HepG2 (cell line): Measurements from ENCODE around the gene JMJD8. TPM values are rescaled to one million over a fixed set of nuclear protein-coding genes. Genes with fewer than 3 reads are reported as not detected.

ENCODE experiments used
- CCAR2 ChIP-seq: fragments of 200-400 bp; formaldehyde crosslinking; optimal IDR thresholded peaks from 2 replicates; pipeline ENCODE3; 2018; ENCODE audit warnings: low read depth, mild to moderate bottlenecking, low read length, moderate library complexity
- FOXC1 ChIP-seq: sonication (generic); formaldehyde crosslinking; IDR thresholded peaks from 2 replicates; pipeline ENCODE4 v1.8.0; 2022; ENCODE audit warnings: mild to moderate bottlenecking, missing genetic modification reagents, borderline replicate concordance
- GPN1 ChIP-seq: sonication (generic); formaldehyde crosslinking; IDR thresholded peaks from 2 replicates; pipeline ENCODE4 v1.5.1; 2020; ENCODE audit warnings: missing genetic modification reagents, borderline replicate concordance
- KLF9 ChIP-seq: IDR thresholded peaks from 2 replicates; pipeline ENCODE4 v1.6.1; 2016; ENCODE audit warnings: low read depth
- NKX3-1 ChIP-seq: sonication (generic); formaldehyde crosslinking; IDR thresholded peaks from 2 replicates; pipeline ENCODE4 v1.5.0; 2020; ENCODE audit warnings: missing genetic modification reagents
- REL ChIP-seq: sonication (generic); formaldehyde crosslinking; conservative IDR thresholded peaks from 2 replicates; pipeline ENCODE4 v1.8.0; 2022; ENCODE audit warnings: mild to moderate bottlenecking, missing genetic modification reagents, moderate library complexity
- SMYD3 ChIP-seq: sonication (generic); formaldehyde crosslinking; IDR thresholded peaks from 2 replicates; pipeline ENCODE4 v1.8.1; 2023; ENCODE audit warnings: mild to moderate bottlenecking, missing genetic modification reagents
- TEAD3 ChIP-seq: optimal IDR thresholded peaks from 2 replicates; pipeline ENCODE3; 2016; ENCODE audit warnings: borderline replicate concordance
- YY1 ChIP-seq: IDR thresholded peaks from 2 replicates; pipeline ENCODE4 v1.6.1; 2011; ENCODE audit warnings: low read length, low read depth, moderate library complexity, mild to moderate bottlenecking; ENCODE audit not compliant: insufficient read depth, insufficient replicate concordance
- ZBTB8A ChIP-seq: sonication (generic); formaldehyde crosslinking; IDR thresholded peaks from 2 replicates; pipeline ENCODE4 v1.4.0; 2020; ENCODE audit warnings: mild to moderate bottlenecking, low read depth, missing genetic modification reagents, borderline replicate concordance
- ZNF232 ChIP-seq: sonication (generic); formaldehyde crosslinking; IDR thresholded peaks from 2 replicates; pipeline ENCODE4 v1.4.0; 2020; ENCODE audit warnings: missing genetic modification reagents, borderline replicate concordance
- ZNF253 ChIP-seq: sonication (generic); formaldehyde crosslinking; IDR thresholded peaks from 2 replicates; pipeline ENCODE4 v1.8.0; 2022; ENCODE audit warnings: mild to moderate bottlenecking, missing genetic modification reagents, borderline replicate concordance
- ZNF577 ChIP-seq: sonication (generic); formaldehyde crosslinking; IDR thresholded peaks from 2 replicates; pipeline ENCODE4 v1.4.0; 2020; ENCODE audit warnings: mild to moderate bottlenecking, low read depth, missing genetic modification reagents, borderline replicate concordance
- ZNF7 ChIP-seq: IDR thresholded peaks from 2 replicates; pipeline ENCODE4 v1.6.1; 2016; ENCODE audit warnings: missing biosample characterization, missing genetic modification reagents
- ZNF891 ChIP-seq: sonication (generic); formaldehyde crosslinking; IDR thresholded peaks from 2 replicates; pipeline ENCODE4 v1.5.0; 2020; ENCODE audit warnings: mild to moderate bottlenecking, missing genetic modification reagents
- ZSCAN12 ChIP-seq: sonication (generic); formaldehyde crosslinking; IDR thresholded peaks from 2 replicates; pipeline ENCODE4 v1.9.0; 2021; ENCODE audit warnings: mild to moderate bottlenecking, missing genetic modification reagents
- ZZZ3 ChIP-seq: sonication (generic); formaldehyde crosslinking; IDR thresholded peaks from 2 replicates; pipeline ENCODE4 v1.4.0; 2020; ENCODE audit warnings: missing genetic modification reagents, mild to moderate bottlenecking, borderline replicate concordance
- polyA plus RNA-seq, 8 experiments: library from polyadenylated mRNA; depleted of rRNA in 3 of 8; stranded (reverse) in 7 of 8; unstranded in 1 of 8; fragments of >200 nt; fragmentation: Illumina TruSeq in 4 of 8; extraction: Trizol in 4 of 8; gene quantifications; 2 replicates each; pipeline versions ENCODE4 v1.2.1 to v1.2.3, GENCODE V29; 2011 to 2016; ENCODE audit warnings: low read depth in 4 of 8, missing spikeins in 1 of 8, mixed read lengths in 1 of 8; ENCODE audit not compliant: insufficient read depth in 1 of 8
- total RNA-seq, 5 experiments: library from RNA; depleted of rRNA; stranded (reverse); fragments of >200 nt; fragmentation: Illumina TruSeq; extraction: Trizol; gene quantifications; 2 replicates each; pipeline ENCODE4 v1.2.3, GENCODE V29; 2016; ENCODE audit warnings: low read depth in 1 of 5
- TF ChIP-seq, protein P1 (sequence below): sonication (generic); formaldehyde crosslinking; IDR thresholded peaks from 2 replicates; pipeline ENCODE4 v1.4.0; 2020; ENCODE audit warnings: mild to moderate bottlenecking, low read depth, missing genetic modification reagents
- TF ChIP-seq, protein P2 (sequence below): sonication (generic); formaldehyde crosslinking; IDR thresholded peaks from 2 replicates; pipeline ENCODE4 v1.8.0; 2022; ENCODE audit warnings: missing genetic modification reagents, mild to moderate bottlenecking, inconsistent platforms, borderline replicate concordance
- TF ChIP-seq, protein P3 (sequence below): sonication (generic); formaldehyde crosslinking; IDR thresholded peaks from 2 replicates; pipeline ENCODE4 v1.5.1; 2020; ENCODE audit warnings: missing genetic modification reagents, mild to moderate bottlenecking, borderline replicate concordance
- TF ChIP-seq, protein P4 (sequence below): sonication (generic); formaldehyde crosslinking; IDR thresholded peaks from 2 replicates; pipeline ENCODE4 v1.5.1; 2020; ENCODE audit warnings: mild to moderate bottlenecking, moderate library complexity, missing genetic modification reagents

Gene JMJD8
- total and polyA plus RNA-seq, 2 of the 13 experiments (the other 11 are each of a cell fraction or from before 2014, with no cell fraction given) = 2.6 to 11.8 TPM

DNA sequence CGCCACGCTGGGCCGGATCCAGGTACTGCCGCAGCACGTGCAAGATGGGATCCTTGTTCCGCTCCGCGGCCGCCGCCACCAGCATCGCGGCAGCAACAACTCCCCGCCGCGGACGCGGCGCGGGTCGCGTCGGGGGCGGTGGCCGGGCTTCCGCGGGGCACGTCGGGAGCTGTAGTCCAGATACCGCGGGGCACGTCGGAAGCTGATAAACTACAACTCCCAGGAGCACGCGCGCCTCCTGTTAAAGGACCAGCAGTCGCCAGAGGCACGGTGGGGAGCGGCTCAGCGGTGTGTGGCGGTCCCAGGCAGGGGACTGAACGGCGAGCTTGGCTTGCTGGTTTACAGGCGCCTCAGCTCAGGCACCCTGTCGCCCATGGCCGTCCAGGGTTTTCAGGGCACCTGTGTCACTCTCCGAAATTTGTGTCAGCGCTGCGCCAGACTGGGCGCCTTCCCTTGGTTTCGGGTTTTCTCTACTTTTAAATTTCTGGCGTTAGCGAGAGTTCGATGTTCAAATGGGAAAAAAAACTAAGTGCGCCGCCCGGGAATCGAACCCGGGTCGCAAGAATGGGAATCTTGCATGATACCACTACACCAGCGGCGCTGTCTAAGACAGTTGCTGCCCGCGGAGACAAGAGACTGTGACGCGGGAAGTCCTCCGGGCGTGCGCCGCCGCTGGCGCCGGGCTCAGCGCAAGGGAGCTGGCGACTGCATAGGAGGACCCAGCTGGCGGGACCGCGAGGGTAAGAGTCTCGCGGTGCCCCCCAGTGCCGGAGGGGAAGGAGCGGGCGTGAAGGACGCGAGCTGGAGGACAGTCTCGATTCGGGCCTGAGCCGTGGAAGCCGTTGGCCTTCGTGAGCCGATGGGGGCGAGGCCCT is 47.7 kb downstream of the JMJD8 start, which contains the start of gene METTL26 (continued):
- TF ChIP-seq, protein P1, sequence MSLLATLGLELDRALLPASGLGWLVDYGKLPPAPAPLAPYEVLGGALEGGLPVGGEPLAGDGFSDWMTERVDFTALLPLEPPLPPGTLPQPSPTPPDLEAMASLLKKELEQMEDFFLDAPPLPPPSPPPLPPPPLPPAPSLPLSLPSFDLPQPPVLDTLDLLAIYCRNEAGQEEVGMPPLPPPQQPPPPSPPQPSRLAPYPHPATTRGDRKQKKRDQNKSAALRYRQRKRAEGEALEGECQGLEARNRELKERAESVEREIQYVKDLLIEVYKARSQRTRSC = 0 out of 2 replicates have a peak, but pooled peaks have one; percentile 21
- no peak for TF ChIP-seq GPN1 (CRISPR knock-in tag)
- no peak; the same call in 1 of the 2 replicates for TF ChIP-seq ZBTB8A (CRISPR knock-in tag)
- peak; percentile 79 for TF ChIP-seq YY1
- no peak for TF ChIP-seq ZNF577 (CRISPR knock-in tag)
- TF ChIP-seq REL (CRISPR knock-in tag) = peak; percentile 74
- TF ChIP-seq, protein P2, sequence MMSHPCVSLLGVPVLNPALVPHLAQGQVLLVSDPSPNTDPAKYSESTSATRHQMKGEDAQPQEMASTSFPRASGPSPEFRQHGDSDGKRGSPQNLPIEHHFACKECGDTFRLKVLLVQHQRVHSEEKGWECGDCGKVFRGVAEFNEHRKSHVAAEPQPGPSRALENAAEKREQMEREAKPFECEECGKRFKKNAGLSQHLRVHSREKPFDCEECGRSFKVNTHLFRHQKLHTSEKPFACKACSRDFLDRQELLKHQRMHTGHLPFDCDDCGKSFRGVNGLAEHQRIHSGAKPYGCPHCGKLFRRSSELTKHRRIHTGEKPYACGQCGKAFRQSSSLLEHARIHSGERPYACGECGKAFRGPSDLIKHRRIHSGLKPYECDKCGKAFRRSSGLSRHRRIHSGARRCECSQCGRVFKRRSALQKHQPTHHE (CRISPR knock-in tag) = peak; percentile 25; the same call in 1 of the 2 replicates
- TF ChIP-seq, protein P3, sequence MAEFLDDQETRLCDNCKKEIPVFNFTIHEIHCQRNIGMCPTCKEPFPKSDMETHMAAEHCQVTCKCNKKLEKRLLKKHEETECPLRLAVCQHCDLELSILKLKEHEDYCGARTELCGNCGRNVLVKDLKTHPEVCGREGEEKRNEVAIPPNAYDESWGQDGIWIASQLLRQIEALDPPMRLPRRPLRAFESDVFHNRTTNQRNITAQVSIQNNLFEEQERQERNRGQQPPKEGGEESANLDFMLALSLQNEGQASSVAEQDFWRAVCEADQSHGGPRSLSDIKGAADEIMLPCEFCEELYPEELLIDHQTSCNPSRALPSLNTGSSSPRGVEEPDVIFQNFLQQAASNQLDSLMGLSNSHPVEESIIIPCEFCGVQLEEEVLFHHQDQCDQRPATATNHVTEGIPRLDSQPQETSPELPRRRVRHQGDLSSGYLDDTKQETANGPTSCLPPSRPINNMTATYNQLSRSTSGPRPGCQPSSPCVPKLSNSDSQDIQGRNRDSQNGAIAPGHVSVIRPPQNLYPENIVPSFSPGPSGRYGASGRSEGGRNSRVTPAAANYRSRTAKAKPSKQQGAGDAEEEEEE (CRISPR knock-in tag) = no peak
- TF ChIP-seq ZZZ3 (CRISPR knock-in tag) = peak; percentile 25; the same call in 1 of the 2 replicates
- TF ChIP-seq, protein P4, sequence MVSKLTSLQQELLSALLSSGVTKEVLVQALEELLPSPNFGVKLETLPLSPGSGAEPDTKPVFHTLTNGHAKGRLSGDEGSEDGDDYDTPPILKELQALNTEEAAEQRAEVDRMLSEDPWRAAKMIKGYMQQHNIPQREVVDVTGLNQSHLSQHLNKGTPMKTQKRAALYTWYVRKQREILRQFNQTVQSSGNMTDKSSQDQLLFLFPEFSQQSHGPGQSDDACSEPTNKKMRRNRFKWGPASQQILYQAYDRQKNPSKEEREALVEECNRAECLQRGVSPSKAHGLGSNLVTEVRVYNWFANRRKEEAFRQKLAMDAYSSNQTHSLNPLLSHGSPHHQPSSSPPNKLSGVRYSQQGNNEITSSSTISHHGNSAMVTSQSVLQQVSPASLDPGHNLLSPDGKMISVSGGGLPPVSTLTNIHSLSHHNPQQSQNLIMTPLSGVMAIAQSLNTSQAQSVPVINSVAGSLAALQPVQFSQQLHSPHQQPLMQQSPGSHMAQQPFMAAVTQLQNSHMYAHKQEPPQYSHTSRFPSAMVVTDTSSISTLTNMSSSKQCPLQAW (CRISPR knock-in tag) = peak; percentile 8; the same call in 1 of the 2 replicates
- peak; percentile 64 for TF ChIP-seq TEAD3 (CRISPR knock-in tag)
- no peak for TF ChIP-seq CCAR2
- peak; percentile 67 for TF ChIP-seq FOXC1 (CRISPR knock-in tag)
- TF ChIP-seq ZNF7 (CRISPR knock-in tag) = no peak
- no peak for TF ChIP-seq NKX3-1 (CRISPR knock-in tag)
- no peak for TF ChIP-seq ZNF232
- 0 out of 2 replicates have a peak, but pooled peaks have one; percentile 18 for TF ChIP-seq KLF9
- TF ChIP-seq ZNF253 (CRISPR knock-in tag) = no peak
- TF ChIP-seq SMYD3 (CRISPR knock-in tag) = peak; percentile 30; the same call in 1 of the 2 replicates
- TF ChIP-seq ZSCAN12 (CRISPR knock-in tag) = no peak; the same call in 1 of the 2 replicates
- no peak; the same call in 1 of the 2 replicates for TF ChIP-seq ZNF891 (CRISPR knock-in tag)
